Endothelial cell of umbilical vein (primary cell): ENCODE data around the gene ZFYVE21. TPM values are rescaled to one million over a fixed set of nuclear protein-coding genes. Genes with fewer than 3 reads are reported as not detected.

Experiments
- BruUV-seq: library from RNA; stranded (reverse); fragments of 400-500 nt; replicated peaks from 2 replicates; lab custom pipeline; 2021; lab: Mats Ljungman, UMichigan
- CTCF ChIA-PET: fragments of 300-600, 350-600 bp; sonication (Branson Sonifier 250); formaldehyde crosslinking; loops from one replicate; lab custom pipeline; 2021; ENCODE audit warnings: antibody characterized with exemption, inconsistent platforms; lab: Charles Lee
- POLR2A ChIA-PET: fragments of 300-600, 350-600 bp; sonication (Branson Sonifier 250); formaldehyde crosslinking; loops from one replicate; lab custom pipeline; 2021; ENCODE audit warnings: antibody characterized with exemption, inconsistent platforms; lab: Charles Lee
- DNase-seq: peaks from one replicate; pipeline ENCODE4 v3.0.0-alpha.2; 2011; ENCODE audit warnings: low read depth, low spot score
- FAIRE-seq: peaks from 2 replicates; lab custom pipeline; 2011; peaks lifted over from hg19 to GRCh38; lab: Jason Lieb, UNC
- H2AFZ ChIP-seq: 2 replicates; pipeline ENCODE4 v1.6.0; 2012; ENCODE audit warnings: low read depth, low read length, control low read depth, inconsistent platforms
- H3K27ac ChIP-seq: 2 replicates; pipeline ENCODE4 v1.5.1; 2011; ENCODE audit warnings: low read depth, mild to moderate bottlenecking, control low read depth, low read length, moderate library complexity; ENCODE audit not compliant: insufficient read depth
- H3K27me3 ChIP-seq, 2 experiments: 2 replicates each; pipeline versions ENCODE4 v1.6.0 to v1.6.1; 2011; ENCODE audit warnings: low read length in 2 of 2, mixed read lengths in 1 of 2; ENCODE audit not compliant: control insufficient read depth in 2 of 2, insufficient read depth in 2 of 2
- H3K36me3 ChIP-seq, 2 experiments: 2 replicates in 1 of 2; 3 replicates in 1 of 2; pipeline ENCODE4 v1.5.1; 2011; ENCODE audit warnings: low read length in 2 of 2, mild to moderate bottlenecking in 1 of 2, moderate library complexity in 1 of 2; ENCODE audit not compliant: control insufficient read depth in 2 of 2, insufficient read depth in 2 of 2; ENCODE audit errors: extremely low read depth in 1 of 2
- H3K4me1 ChIP-seq: 3 replicates; pipeline ENCODE4 v1.5.1; 2011; ENCODE audit warnings: mild to moderate bottlenecking, low read length; ENCODE audit not compliant: control insufficient read depth, insufficient read depth; ENCODE audit errors: extremely low read depth
- H3K4me2 ChIP-seq: 2 replicates; pipeline ENCODE4 v1.6.1; 2011; ENCODE audit warnings: low read length, control low read depth, mixed read lengths; ENCODE audit not compliant: insufficient read depth
- H3K4me3 ChIP-seq, 3 experiments: fragments of 200-600 bp in 1 of 3; sonication (generic), shearing (Covaris generic) in 1 of 3; replicated peaks in 1 of 3; 2 replicates each; pipeline ENCODE4 v1.5.1; 2011 to 2016; ENCODE audit warnings: control low read depth in 3 of 3, low read length in 3 of 3, mild to moderate bottlenecking in 2 of 3, inconsistent platforms in 1 of 3, low read depth in 1 of 3, moderate library complexity in 1 of 3; ENCODE audit not compliant: insufficient read depth in 1 of 3
- H3K79me2 ChIP-seq: 2 replicates; pipeline ENCODE4 v1.6.0; 2012; ENCODE audit warnings: low read length, inconsistent platforms; ENCODE audit not compliant: control insufficient read depth, insufficient read depth
- H3K9ac ChIP-seq: replicated peaks from 2 replicates; pipeline ENCODE3; 2011; ENCODE audit warnings: low read length, control low read depth; ENCODE audit not compliant: insufficient read depth; ENCODE audit errors: extremely low read depth
- H3K9me1 ChIP-seq: replicated peaks from 3 replicates; pipeline ENCODE4 v1.6.0; 2011; ENCODE audit warnings: mild to moderate bottlenecking, low read length; ENCODE audit not compliant: control insufficient read depth, insufficient read depth; ENCODE audit errors: extremely low read depth
- H3K9me3 ChIP-seq: replicated peaks from 2 replicates; pipeline ENCODE4 v1.5.1; 2012; ENCODE audit warnings: low read length, inconsistent platforms; ENCODE audit not compliant: control insufficient read depth, insufficient read depth
- H4K20me1 ChIP-seq: replicated peaks from 2 replicates; pipeline ENCODE3; 2011; ENCODE audit warnings: mild to moderate bottlenecking, low read length; ENCODE audit not compliant: control insufficient read depth, insufficient read depth; ENCODE audit errors: extremely low read depth
- CTCF ChIP-seq, 2 donors: IDR thresholded peaks; 1 replicate in 1 of 2; 2 replicates in 1 of 2; pipeline ENCODE4 v1.5.1; 2011; ENCODE audit warnings: low read length in 2 of 2, mild to moderate bottlenecking in 2 of 2, moderate library complexity in 2 of 2, control low read depth in 1 of 2, inconsistent platforms in 1 of 2, low read depth in 1 of 2; ENCODE audit not compliant: insufficient read depth in 1 of 2; ENCODE audit errors: extremely low read depth in 1 of 2
- EZH2 ChIP-seq: IDR thresholded peaks from 2 replicates; pipeline ENCODE4 v1.6.1; 2012; ENCODE audit warnings: borderline replicate concordance, low read depth, mild to moderate bottlenecking, moderate library complexity, low read length, inconsistent platforms; ENCODE audit not compliant: severe bottlenecking
- FOS ChIP-seq: IDR thresholded peaks from 2 replicates; pipeline ENCODE4 v1.6.1; 2011; ENCODE audit warnings: mild to moderate bottlenecking, low read length, moderate library complexity, borderline replicate concordance; ENCODE audit not compliant: insufficient read depth
- GATA2 ChIP-seq: IDR thresholded peaks from 2 replicates; pipeline ENCODE4 v1.7.0; 2011; ENCODE audit warnings: low read depth, mild to moderate bottlenecking, moderate library complexity, mixed read lengths, low read length; ENCODE audit not compliant: insufficient read length, insufficient read depth
- JUN ChIP-seq: IDR thresholded peaks from 2 replicates; pipeline ENCODE4 v1.6.1; 2011; ENCODE audit warnings: borderline replicate concordance, low read depth; ENCODE audit not compliant: insufficient read length, insufficient read depth
- MAX ChIP-seq: IDR thresholded peaks from 2 replicates; pipeline ENCODE4 v1.6.1; 2011; ENCODE audit not compliant: insufficient read depth, insufficient read length
- MYC ChIP-seq: IDR thresholded peaks from one replicate; pipeline ENCODE4 v1.6.1; 2011; ENCODE audit warnings: mild to moderate bottlenecking, low read depth, low read length
- POLR2A ChIP-seq: IDR thresholded peaks from 2 replicates; pipeline ENCODE4 v1.6.1; 2012; ENCODE audit warnings: low read depth, mild to moderate bottlenecking, control low read depth, low read length
- POLR2AphosphoS5 ChIP-seq: IDR thresholded peaks from 2 replicates; pipeline ENCODE4 v1.6.1; 2012; ENCODE audit warnings: low read depth, mild to moderate bottlenecking, control low read depth, low read length, moderate library complexity; ENCODE audit not compliant: insufficient read depth
- dilution Hi-C: fragments of 300-500 bp; cut with MboI; formaldehyde crosslinking; loops from one replicate; pipeline ENCODE4 v1.15.0; 2019; ENCODE audit warnings: low sequenced_read_pairs; ENCODE audit not compliant: extremely low pct_ligation_motif_present
- intact Hi-C: fragments of 100-400 bp; cut with micrococcal nuclease; formaldehyde crosslinking; loops from one replicate; pipeline ENCODE4 v1.10.0; 2022
- polyA plus RNA-seq, 4 experiments: library from polyadenylated mRNA; depleted of rRNA in 3 of 4; stranded (reverse) in 3 of 4; unstranded in 1 of 4; fragments of >200 nt; gene quantifications; 2 replicates each; pipeline versions ENCODE4 v1.2.1 to v1.2.3, GENCODE V29; 2011 to 2012; ENCODE audit warnings: missing spikeins in 1 of 4
- total RNA-seq: library from RNA; stranded (reverse); gene quantifications from 2 replicates; pipeline ENCODE4 v1.2.3, GENCODE V29; 2021

The ZFYVE21 gene
- total and polyA plus RNA-seq, 2 donors (not counting 3 experiments of a cell fraction or from before 2014, with no cell fraction given) = 54.5 to 98.3 TPM

- no peak for FAIRE-seq
- dilution Hi-C loops = no loop called here
- H3K4me2 ChIP-seq = no peak overlapping the region
- H4K20me1 ChIP-seq = no peaks in the 10 kb centered on the region
- ChIA-PET POLR2A (no interaction called here), CTCF (interaction anchor here (1.0 kb wide), 1 partner anchor 14 kb away, joined by 4 read pairs; no protein-coding TSS in a partner anchor)
- no peaks in the 10 kb centered on the region for H3K27me3 ChIP-seq
- no peak overlapping the region for H2AFZ ChIP-seq
- DNase-seq = no peak
- no peak for TF ChIP-seq POLR2AphosphoS5
- TF ChIP-seq FOS = no peak
- TF ChIP-seq POLR2A = no peak
- TF ChIP-seq JUN = no peak
- no peak overlapping the region for H3K4me3 ChIP-seq
- peaks cover 0 to 28% of the 10 kb centered on the region in 2 experiments for H3K36me3 ChIP-seq
- no TSS peak for BruUV-seq
- no peaks in the 10 kb centered on the region for H3K9me3 ChIP-seq
- H3K27ac ChIP-seq = no peak overlapping the region
- H3K9ac ChIP-seq = no peak overlapping the region
- peaks cover 14% of the 10 kb centered on the region for H3K4me1 ChIP-seq
- H3K79me2 ChIP-seq = no peaks in the 10 kb centered on the region
- H3K9me1 ChIP-seq = no peaks in the 10 kb centered on the region
- intact Hi-C loops = no loop called here
These were observed 22.6 kb downstream of the ZFYVE21 start for GRCh38 chr14:103738166-103738565.

GRCh38 chr14:103738701-103739451, 23.3 kb downstream of the ZFYVE21 start:
- CTCF ChIA-PET = interaction anchor here (1.0 kb wide), 1 partner anchor 14 kb away, joined by 4 read pairs; no protein-coding TSS in a partner anchor
- peaks cover 14% of the 10 kb centered on the region for H3K4me1 ChIP-seq
- no peak overlapping the region for H3K27ac ChIP-seq
- intact Hi-C loops = no loop called here
- H3K9ac ChIP-seq = no peak overlapping the region
- TF ChIP-seq MAX = no peak
- TF ChIP-seq FOS = no peak
- TF ChIP-seq GATA2 = no peak
- no peak for TF ChIP-seq POLR2A
- TF ChIP-seq JUN = no peak
- TF ChIP-seq CTCF (IDR thresholded peaks at IDR 0.05; ENCODE audit: extremely low read depth in 1 of 2, insufficient read depth in 1 of 2, low read depth in 1 of 2, low read length in 2 of 2) = no peak
- no peak for TF ChIP-seq MYC
- no peak for TF ChIP-seq POLR2AphosphoS5
- no peak for TF ChIP-seq EZH2
- FAIRE-seq = no peak
- H2AFZ ChIP-seq = no peak overlapping the region
- H3K79me2 ChIP-seq = no peaks in the 10 kb centered on the region
- H3K36me3 ChIP-seq = peaks cover 0 to 27% of the 10 kb centered on the region in 2 experiments
- H3K9me1 ChIP-seq = no peaks in the 10 kb centered on the region
- H3K27me3 ChIP-seq = no peaks in the 10 kb centered on the region
- dilution Hi-C loops = no loop called here
- H3K4me3 ChIP-seq = no peak overlapping the region
- BruUV-seq = no TSS peak
- H4K20me1 ChIP-seq = no peaks in the 10 kb centered on the region
- POLR2A ChIA-PET = no interaction called here
- no peak overlapping the region for H3K4me2 ChIP-seq
- no peak for DNase-seq
- no peaks in the 10 kb centered on the region for H3K9me3 ChIP-seq
